Keratinocyte (primary cell): ENCODE measurements around the gene SLC39A9.

Source experiments
- EZH2 ChIP-seq: IDR thresholded peaks from one replicate; pipeline ENCODE4 v1.6.1; 2012; ENCODE audit warnings: inconsistent platforms, mild to moderate bottlenecking, low read length, moderate library complexity
- TF ChIP-seq, protein P1 (sequence below), 3 experiments: IDR thresholded peaks in 1 of 3; conservative IDR thresholded peaks in 1 of 3; optimal IDR thresholded peaks in 1 of 3; 2 replicates in 2 of 3; 3 replicates in 1 of 3; pipeline versions ENCODE3 to v1.5.1; 2011; ENCODE audit warnings: low read length in 3 of 3, mild to moderate bottlenecking in 3 of 3, moderate library complexity in 2 of 3, control low read depth in 1 of 3, inconsistent platforms in 1 of 3; ENCODE audit not compliant: insufficient read depth in 2 of 3; ENCODE audit errors: extremely low read depth in 1 of 3

DNA sequence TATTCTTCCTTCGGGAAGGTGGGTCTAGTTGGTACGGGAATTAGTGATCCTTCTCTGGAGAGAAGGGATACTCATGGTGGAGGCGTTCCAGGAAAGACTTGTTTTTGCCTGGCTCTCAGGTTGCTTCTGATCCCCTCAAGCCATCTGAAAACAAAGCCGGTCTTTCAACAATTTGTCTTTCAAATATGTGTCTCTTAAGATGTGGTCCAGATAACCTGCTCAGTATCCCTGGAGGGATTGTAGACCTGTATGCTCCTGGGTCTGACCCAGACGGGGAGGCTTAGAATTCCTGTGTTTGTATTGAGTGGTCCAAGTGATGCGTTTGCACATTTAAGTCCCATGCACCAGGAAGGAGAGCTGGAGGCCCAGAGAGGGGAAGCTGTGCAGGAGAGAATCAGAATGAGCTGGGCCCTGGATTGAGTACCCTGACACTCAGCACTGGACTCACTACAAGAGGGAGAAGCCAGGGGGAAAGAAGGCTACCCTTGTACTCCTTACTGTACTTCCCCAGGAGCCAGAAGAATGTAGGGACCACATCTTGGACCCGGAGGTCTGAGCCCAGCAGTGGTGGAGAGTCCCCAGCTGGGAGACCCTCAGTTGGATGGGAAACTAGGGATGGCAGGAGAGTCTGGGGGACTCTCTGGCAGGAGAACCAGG, 40.8 kb upstream of the SLC39A9 start:
- TF ChIP-seq, protein P1, sequence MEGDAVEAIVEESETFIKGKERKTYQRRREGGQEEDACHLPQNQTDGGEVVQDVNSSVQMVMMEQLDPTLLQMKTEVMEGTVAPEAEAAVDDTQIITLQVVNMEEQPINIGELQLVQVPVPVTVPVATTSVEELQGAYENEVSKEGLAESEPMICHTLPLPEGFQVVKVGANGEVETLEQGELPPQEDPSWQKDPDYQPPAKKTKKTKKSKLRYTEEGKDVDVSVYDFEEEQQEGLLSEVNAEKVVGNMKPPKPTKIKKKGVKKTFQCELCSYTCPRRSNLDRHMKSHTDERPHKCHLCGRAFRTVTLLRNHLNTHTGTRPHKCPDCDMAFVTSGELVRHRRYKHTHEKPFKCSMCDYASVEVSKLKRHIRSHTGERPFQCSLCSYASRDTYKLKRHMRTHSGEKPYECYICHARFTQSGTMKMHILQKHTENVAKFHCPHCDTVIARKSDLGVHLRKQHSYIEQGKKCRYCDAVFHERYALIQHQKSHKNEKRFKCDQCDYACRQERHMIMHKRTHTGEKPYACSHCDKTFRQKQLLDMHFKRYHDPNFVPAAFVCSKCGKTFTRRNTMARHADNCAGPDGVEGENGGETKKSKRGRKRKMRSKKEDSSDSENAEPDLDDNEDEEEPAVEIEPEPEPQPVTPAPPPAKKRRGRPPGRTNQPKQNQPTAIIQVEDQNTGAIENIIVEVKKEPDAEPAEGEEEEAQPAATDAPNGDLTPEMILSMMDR (optimal IDR thresholded peaks at IDR 0.05 in 1 of 3, IDR thresholded peaks at IDR 0.05 in 1 of 3, conservative IDR thresholded peaks at IDR 0.05 in 1 of 3; ENCODE audit: extremely low read depth in 1 of 3, insufficient read depth in 2 of 3, low read length in 3 of 3) = no peak
- TF ChIP-seq EZH2 = no peak
